IPS DF 6.9 (cell line): Measurements from ENCODE around the gene SAMM50.

Experiments used
- DNase-seq: peaks from one replicate; pipeline ENCODE4 v3.0.0-alpha.2; 2013; ENCODE audit warnings: low read depth, low spot score
- H3K27ac ChIP-seq: one replicate; pipeline ENCODE4 v1.5.1; 2013; ENCODE audit warnings: low read length, control low read depth
- H3K27me3 ChIP-seq: 2 replicates; pipeline ENCODE4 v1.6.1; 2013; ENCODE audit warnings: mild to moderate bottlenecking, low read length; ENCODE audit not compliant: control insufficient read depth, insufficient read depth
- H3K36me3 ChIP-seq: 2 replicates; pipeline ENCODE4 v1.6.1; 2013; ENCODE audit warnings: low read length; ENCODE audit not compliant: control insufficient read depth, insufficient read depth
- H3K4me1 ChIP-seq: 2 replicates; pipeline ENCODE4 v1.6.1; 2013; ENCODE audit warnings: low read length; ENCODE audit not compliant: control insufficient read depth, insufficient read depth
- H3K4me3 ChIP-seq: 2 replicates; pipeline ENCODE4 v1.5.1; 2013; ENCODE audit warnings: mild to moderate bottlenecking, low read length
- H3K9me3 ChIP-seq: 2 replicates; pipeline ENCODE4 v1.6.1; 2013; ENCODE audit warnings: low read length, inconsistent platforms; ENCODE audit not compliant: control insufficient read depth, insufficient read depth
- whole genome bisulfite sequencing: extraction: QIAGEN DNeasy Blood & Tissue Kit; methylation state at CpG from one replicate; pipeline ENCODE4 v1.1.7; 2013; ENCODE audit warnings: mixed read lengths, missing lambda C conversion rate; ENCODE audit not compliant: insufficient read length, insufficient coverage; 5-methylcytosine and 5-hydroxymethylcytosine counted together

The SAMM50 gene

DNA sequence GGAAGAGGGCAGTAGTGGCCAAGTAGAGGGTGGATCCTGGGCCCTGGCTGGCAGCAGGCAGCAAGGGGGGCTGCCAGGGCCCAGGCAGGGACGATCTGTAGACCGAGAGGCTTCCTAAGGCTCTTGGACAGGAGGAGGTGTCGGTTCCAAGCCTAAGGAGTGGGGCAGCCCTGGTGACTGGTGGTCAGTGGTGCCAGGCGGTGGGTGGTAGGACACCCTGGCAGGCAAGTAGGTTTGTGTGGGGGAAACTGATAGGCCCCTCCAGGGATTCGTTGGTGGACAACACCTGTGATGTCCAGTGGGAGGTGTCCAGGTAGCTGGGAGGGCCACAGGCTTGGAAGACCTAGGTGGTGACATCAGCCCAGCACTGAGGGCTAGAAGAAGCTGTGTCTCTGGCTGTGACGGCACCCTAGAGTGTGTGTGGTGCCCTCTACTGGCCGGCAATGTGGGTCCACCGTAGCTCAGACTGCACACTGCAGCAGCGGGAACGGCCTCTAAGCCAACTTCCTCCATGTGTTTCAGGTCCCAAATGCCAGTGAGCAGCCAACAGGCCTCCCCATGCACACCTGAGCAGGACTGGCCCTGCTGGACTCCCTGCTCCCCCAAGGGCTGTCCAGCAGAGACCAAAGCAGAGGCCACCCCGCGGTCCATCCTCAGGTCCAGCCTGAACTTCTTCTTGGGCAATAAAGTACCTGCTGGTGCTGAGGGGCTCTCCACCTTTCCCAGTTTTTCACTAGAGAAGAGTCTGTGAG, 9.4 kb upstream of the SAMM50 start:
- DNase-seq = peak; percentile 54
- no peak overlapping the region for H3K4me3 ChIP-seq
- H3K27me3 ChIP-seq = no peaks in the 10 kb centered on the region
- H3K36me3 ChIP-seq = peaks cover 26% of the 10 kb centered on the region
- H3K9me3 ChIP-seq = no peaks in the 10 kb centered on the region
- WGBS = no CpG with 5 or more reads among the region's 12 CpGs
- H3K27ac ChIP-seq = no peak overlapping the region
- H3K4me1 ChIP-seq = no peaks in the 10 kb centered on the region; the same call in 1 of the 2 replicates

DNA sequence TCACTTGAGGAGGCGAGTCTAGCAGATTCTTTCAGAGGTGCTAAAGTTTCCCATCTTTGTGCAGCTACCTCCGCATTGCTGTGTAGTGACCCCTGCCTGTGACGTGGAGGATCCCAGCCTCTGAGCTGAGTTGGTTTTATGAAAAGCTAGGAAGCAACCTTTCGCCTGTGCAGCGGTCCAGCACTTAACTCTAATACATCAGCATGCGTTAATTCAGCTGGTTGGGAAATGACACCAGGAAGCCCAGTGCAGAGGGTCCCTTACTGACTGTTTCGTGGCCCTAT, 8.9 kb upstream of the SAMM50 start:
- Histone ChIP-seq H3K36me3 (peaks cover 23% of the 10 kb centered on the region), H3K9me3 (no peaks in the 10 kb centered on the region), H3K27ac (no peak overlapping the region), H3K4me3 (no peak overlapping the region), H3K27me3 (no peaks in the 10 kb centered on the region), H3K4me1 (no peaks in the 10 kb centered on the region; the same call in 1 of the 2 replicates)
- no peak for DNase-seq
- whole genome bisulfite sequencing = no CpG with 5 or more reads among the region's 7 CpGs

DNA sequence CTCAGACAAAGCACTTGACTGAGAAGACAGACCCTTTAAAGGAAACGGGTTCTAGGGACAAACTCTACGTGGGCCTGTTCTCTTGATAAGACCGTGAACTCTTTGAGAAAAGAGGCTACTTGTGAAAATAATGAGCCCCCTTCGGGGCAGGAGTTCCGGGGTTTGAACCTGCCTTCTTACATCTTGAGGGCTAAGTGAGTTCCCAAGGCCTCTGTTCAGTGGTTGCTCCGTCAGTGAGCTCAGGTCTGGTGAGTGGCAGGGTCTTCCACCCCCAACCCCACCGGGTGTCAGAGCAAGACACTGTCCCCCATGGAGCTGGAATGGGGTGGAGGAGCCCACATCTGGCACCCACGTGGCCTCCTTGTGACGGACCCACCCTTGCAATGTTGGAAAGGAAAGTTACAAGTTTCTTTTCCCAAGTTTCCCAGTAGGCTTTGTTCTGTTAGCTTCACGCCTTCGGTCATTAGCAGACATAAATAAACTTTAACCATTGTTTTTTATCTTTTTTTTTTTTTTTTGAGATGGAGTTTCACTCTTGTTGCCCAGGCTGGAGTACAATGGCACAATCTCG, 6.3 kb upstream of the SAMM50 start:
- H3K4me3 ChIP-seq = no peak overlapping the region
- H3K27ac ChIP-seq = no peak overlapping the region
- DNase-seq = no peak
- peaks cover 13% of the 10 kb centered on the region for H3K36me3 ChIP-seq
- H3K27me3 ChIP-seq = no peaks in the 10 kb centered on the region
- no CpG with 5 or more reads among the region's 12 CpGs for WGBS
- H3K4me1 ChIP-seq = no peaks in the 10 kb centered on the region; the same call in 1 of the 2 replicates
- no peaks in the 10 kb centered on the region for H3K9me3 ChIP-seq

DNA sequence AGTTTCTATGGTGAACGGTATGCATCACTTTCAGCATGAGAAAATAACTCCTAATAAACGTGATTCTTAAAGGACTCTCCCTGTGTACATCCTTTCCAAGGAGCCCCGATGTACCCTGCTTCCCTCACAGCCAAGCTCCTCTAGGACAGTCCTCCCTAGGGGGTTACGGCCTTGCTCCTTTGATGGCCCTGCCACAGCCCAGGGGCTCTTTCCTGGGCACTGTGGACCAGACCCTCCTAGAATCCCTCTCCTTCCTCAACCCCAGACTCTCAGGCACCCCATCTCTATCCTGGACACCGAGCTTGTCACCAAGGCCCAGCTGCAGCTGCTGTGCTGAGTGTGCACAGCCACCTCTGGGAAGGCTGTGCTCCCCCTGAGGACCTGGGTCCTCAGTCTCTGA, 3.9 kb upstream of the SAMM50 start:
- no peaks in the 10 kb centered on the region; the same call in 1 of the 2 replicates for H3K4me1 ChIP-seq
- DNase-seq = no peak
- no peaks in the 10 kb centered on the region for H3K27me3 ChIP-seq
- H3K9me3 ChIP-seq = no peaks in the 10 kb centered on the region
- WGBS = no CpG with 5 or more reads among the region's 5 CpGs
- no peak overlapping the region for H3K4me3 ChIP-seq
- 0 out of 2 replicates have a peak, but pooled peaks cover 3% of the 10 kb centered on the region for H3K36me3 ChIP-seq
- H3K27ac ChIP-seq = no peak overlapping the region

DNA sequence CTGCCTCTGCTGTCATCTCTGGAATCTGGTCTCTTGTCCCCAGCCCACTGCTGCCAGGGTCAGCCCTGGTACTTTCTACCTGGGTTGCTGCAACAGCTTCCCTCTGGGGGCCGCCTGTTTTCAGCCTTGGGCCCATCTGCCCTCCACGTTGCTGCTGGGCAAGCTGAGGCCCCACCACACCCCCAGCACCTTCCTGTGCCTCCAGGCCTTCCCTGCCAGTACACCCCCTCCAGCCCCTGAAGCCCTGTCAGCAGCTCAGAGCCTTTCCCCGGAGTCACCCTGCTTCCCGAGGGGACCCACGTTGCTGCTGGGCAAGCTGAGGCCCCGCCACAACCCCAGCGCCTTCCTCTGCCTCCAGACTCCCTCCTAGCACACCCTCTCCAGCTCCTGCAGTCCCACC, 3.3 kb upstream of the SAMM50 start:
- Histone ChIP-seq H3K9me3 (no peaks in the 10 kb centered on the region), H3K4me3 (no peak overlapping the region), H3K27ac (no peak overlapping the region), H3K4me1 (no peaks in the 10 kb centered on the region), H3K27me3 (no peaks in the 10 kb centered on the region), H3K36me3 (no peaks in the 10 kb centered on the region)
- DNase-seq = no peak
- WGBS = no CpG with 5 or more reads among the region's 7 CpGs

DNA sequence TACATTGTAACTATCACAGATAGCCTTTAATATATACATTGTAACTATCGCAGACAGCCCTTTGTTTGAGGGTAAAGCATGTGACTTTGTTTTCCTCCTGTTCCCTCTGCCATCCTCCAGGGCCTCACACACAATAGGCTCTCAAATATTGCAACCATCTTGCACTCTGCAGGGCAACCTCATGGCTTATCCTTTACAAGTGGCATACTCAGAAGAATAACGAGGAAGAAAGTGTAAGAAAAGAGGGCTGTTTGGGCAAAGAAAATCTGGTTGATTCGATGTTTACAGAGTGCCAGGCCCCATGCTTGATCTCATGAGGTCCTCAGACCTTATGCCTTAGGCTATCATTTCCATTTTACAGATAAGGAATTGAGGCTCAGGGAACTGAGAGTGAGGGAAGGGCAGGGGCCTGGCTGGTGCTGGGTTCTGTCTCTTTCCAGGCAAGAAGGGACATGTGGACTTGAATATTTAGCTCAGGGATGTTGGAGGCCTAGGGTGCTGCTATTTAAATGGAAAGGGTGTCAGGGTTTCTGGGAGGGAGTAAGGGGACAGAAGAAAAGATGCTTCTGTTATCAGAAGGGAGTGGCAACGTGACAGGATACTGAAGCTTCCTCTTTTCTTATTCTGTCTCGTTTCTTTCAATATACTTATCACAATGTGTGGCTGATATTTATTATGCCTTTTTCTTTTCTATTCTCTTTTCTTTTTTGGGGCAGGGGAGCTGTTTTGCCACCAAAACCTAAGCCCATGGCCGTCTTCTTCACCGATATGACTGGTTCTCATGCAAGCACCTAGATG, 1.1 kb upstream of the SAMM50 start:
- DNase-seq = no peak
- H3K27me3 ChIP-seq = no peaks in the 10 kb centered on the region
- WGBS = no CpG with 5 or more reads among the region's 7 CpGs
- no peaks in the 10 kb centered on the region for H3K4me1 ChIP-seq
- H3K27ac ChIP-seq = no peak overlapping the region
- no peaks in the 10 kb centered on the region for H3K9me3 ChIP-seq
- peak overlapping the region; percentile 62; the same call in 1 of the 2 replicates for H3K4me3 ChIP-seq
- H3K36me3 ChIP-seq = no peaks in the 10 kb centered on the region

DNA sequence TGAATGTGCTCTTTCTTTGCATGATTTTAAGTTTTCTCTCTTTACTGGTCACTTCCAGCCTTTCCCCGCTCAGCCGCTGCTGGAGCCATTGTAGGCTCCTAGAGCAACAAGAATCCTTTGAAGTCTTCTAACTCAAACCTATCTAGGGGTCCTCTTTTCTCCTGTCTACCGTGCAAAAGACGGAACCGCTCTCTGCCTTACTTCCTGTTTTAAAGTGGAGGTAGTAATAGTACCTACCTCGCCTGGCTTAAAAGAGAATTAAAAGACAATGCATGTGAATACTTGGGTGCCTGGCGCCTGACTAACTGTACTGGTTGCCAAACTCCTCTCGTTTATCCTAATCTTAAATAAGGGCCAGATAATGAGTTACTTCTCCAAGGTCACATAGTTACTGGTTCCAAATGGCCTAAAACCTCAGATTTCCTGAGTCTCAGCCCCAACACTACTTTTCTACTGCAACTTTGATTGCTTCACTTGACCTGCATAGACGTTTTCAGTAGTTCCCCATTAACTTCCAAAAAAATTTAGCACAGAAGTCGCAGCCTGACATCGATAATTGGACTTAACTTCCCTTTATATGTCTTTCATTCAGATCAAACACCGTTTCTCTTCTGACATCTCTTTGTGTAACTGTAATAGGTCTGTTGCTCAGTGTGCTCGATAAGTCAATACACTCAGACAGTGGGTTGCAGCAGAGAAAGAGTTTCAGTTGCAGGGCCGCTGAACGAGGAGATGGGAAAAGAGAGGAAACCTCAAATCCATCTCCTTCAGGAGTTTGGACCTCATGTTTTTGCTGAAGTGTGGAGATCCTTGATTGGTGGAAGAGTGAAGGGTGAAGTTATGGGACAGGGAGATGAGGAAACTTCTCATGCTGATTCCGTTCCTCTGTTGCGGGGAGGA, 891 bp downstream of the SAMM50 start:
- Histone ChIP-seq H3K27ac (no peak overlapping the region), H3K27me3 (no peaks in the 10 kb centered on the region), H3K4me1 (no peaks in the 10 kb centered on the region), H3K4me3 (peak overlapping the region; percentile 62), H3K9me3 (no peaks in the 10 kb centered on the region), H3K36me3 (no peaks in the 10 kb centered on the region)
- WGBS = no CpG with 5 or more reads among the region's 17 CpGs
- no peak for DNase-seq

DNA sequence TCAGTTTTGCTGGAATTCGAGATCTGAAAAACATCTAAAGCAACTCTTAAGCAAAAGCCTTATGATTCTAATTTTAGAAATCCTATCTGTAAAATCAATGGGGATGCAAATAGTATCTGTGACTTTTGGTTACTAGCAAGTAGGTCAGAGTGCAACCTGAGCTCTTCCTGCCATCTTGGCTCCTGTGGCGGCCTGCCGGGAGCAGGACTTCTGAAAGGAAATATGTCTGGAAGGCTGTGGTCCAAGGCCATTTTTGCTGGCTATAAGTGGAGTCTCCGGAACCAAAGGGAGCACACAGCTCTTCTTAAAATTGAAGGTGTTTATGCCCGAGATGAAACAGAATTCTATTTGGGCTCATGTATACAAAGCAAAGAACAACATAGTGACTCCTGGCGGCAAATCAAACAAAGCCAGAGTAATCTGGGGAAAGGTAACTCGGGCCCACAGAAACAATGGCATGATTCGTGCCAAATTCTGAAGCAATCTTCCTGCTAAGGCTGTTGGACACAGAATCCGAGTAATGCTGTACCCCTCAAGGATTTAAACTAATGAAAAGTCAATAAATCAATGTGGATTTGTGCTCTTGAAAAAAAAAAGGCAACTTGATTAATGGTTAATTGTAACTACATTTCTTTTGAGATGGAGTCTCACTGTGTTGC, 1.7 kb downstream of the SAMM50 start:
- H3K4me3 ChIP-seq = no peak overlapping the region

DNA sequence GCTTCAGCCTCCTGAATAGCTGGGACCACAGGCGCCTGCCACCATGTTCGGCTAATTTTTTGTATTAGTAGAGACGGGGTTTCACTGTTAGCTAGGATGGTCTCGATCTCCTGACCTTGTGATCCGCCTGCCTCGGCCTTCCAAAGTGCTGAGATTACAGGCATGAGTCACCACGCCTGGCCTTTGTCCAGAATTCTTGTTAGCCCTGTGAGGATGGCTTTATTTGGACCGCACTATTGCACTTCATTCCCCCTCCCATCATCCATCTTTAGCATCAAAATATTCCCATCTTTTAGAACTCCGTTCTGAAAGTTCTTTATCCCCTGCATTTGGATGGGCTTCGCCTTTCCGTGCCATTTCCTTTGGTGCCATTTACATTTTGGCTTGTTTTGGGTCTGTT, 2.6 kb downstream of the SAMM50 start:
- no peak overlapping the region for H3K27ac ChIP-seq
- no peaks in the 10 kb centered on the region for H3K36me3 ChIP-seq
- no peak for DNase-seq
- H3K27me3 ChIP-seq = no peaks in the 10 kb centered on the region
- H3K9me3 ChIP-seq = no peaks in the 10 kb centered on the region
- no peaks in the 10 kb centered on the region for H3K4me1 ChIP-seq
- H3K4me3 ChIP-seq = no peak overlapping the region
- WGBS = no CpG with 5 or more reads among the region's 11 CpGs

More for the DNA sequence above, 1.7 kb downstream of the SAMM50 start:
- Histone ChIP-seq H3K27me3 (no peaks in the 10 kb centered on the region), H3K9me3 (no peaks in the 10 kb centered on the region), H3K36me3 (no peaks in the 10 kb centered on the region), H3K4me1 (no peaks in the 10 kb centered on the region), H3K27ac (no peak overlapping the region)
- WGBS = no CpG with 5 or more reads among the region's 9 CpGs
- no peak for DNase-seq
